HG02981 (cell line): ENCODE measurements around the gene DUSP12.
A peak's percentile ranks its signal among the peaks of the same experiment; 100 is the strongest.

Source experiments
- ATAC-seq: cut with Tn5 transposase; IDR thresholded peaks from one replicate; pipeline ENCODE4 v1.9.1; 2021; ENCODE audit warnings: mild to moderate bottlenecking, moderate library complexity; ENCODE audit not compliant: unreplicated experiment

Gene DUSP12

DNA sequence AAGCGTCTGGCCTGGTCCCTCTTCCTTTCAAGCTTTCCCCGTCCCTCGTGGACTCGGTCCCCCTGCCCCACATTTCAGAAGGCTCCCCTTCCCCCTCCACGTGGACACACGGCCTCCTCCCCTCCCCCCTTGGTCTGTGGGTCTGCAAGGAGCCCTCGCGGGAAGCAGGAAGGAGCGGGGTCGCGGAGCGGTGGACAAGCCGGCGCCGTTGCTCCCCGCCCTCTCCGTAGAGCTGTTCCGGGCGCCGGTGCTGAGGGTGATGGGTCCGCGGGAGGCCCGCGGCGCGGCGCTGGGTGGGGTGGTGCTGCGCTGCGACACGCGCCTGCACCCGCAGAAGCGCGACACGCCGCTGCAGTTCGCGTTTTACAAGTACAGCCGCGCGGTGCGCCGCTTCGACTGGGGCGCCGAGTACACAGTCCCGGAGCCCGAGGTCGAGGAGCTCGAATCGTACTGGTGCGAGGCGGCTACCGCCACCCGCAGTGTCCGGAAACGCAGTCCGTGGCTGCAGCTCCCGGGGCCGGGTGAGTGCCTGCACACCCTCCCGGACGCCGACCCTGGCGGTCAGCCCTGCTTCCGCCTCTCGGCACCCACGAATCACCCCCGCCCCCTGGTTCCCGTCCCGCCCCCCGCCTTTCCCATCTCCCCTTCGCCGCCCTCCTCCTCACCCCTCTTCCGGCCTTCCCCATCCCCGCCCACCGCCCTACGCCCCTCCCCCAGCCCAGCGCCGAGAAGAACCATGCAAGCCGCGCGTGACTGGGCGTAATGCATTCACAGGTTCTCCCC is 22.9 kb upstream of the DUSP12 start:
- ATAC-seq = peak; percentile 44

GRCh38 chr1:161727256-161727924 is 22.2 kb upstream of the DUSP12 start:
- ATAC-seq = no peak

DNA sequence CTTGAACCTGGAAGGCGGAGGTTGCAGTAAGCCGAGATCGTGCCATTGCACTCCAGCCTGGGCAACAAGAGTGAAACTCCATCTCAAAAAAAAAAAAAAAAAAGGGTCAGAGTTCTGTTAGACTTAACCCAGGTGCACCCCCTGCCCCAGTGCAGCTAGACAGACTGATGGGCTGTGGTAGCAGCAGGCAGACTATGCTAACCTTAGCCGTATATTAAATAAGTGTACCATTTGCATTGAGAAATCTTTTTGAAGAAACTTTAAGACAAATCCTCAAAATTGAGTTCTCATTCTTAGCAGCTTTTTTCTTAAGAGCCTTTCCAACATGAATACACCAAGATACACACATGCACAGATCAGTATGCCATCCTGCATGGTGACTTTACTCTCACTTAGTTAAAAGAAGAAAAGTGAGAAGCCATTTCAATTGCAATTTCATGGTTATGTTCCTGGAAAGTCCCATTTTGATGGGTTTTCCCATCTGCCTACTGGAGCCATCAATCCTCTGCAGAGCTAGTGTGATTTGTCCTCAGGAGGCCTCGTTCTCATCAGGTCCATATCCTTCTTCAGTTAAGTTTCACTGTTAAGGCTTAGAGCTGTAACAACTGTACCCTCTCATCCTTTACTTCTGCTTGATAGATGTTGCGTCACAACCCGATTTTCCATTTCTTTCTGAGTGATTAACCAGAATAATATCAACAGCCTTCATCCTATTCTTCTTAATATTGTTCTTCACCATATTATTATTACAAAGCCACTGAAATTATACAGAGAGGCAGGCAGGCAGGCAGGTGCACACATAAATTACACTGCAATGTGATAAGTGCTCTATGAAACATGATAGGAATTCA is 21.0 kb upstream of the DUSP12 start:
- ATAC-seq = no peak

GRCh38 chr1:161730050-161730564 is 19.5 kb upstream of the DUSP12 start:
- no peak for ATAC-seq

DNA sequence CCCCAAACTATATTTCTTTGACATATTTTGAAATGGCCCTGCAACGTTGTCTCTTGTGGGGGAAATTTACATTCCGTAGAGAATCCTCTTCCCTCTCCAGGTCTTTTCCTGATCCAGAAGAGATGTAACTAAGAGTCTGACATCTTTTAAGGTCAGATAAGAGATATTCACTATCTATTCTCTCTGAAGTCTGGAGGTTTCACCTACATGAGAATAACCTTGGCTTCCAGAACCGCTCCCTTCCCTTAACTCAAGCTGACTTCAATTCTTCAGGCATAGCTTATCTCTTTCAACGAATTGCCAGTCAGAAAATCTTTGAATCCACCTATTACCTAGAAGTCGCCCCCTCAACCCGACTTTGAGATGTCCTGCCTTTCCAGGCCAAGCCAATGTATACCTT is 18.3 kb upstream of the DUSP12 start:
- no peak for ATAC-seq

DNA sequence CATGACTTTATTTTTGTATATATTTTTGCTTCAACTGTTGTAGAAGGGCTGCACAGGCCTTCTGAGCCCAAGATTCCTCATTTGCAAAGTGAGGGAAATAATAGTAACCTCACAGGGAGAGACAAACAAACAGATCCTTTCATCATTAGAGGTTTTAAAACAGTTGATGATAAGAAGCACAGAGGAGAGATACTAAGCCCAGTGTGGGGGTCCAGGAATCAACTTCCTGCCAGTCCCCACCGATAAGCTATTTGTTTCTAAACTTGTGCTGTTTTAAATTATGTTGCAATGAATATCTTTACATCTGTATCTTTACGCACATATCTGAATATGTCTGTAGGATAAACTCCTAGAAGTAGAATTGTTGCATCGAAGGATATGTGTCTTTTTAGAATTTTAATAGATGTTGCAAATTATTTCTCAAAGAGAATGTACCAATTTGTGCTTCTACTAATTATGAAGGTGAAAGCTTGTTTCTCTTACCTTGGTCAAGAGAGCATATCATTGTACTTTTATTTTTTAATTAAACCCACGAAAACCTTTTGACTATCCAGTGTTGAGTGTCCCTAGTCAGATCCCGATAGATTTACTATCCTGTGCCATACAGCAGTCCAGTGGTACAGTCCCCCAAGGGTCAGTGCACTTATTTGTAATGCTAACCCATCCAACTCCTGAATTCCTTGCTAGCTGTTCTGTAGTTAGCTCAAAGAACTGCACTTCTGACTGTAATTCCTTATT is 17.4 kb upstream of the DUSP12 start:
- no peak for ATAC-seq

DNA sequence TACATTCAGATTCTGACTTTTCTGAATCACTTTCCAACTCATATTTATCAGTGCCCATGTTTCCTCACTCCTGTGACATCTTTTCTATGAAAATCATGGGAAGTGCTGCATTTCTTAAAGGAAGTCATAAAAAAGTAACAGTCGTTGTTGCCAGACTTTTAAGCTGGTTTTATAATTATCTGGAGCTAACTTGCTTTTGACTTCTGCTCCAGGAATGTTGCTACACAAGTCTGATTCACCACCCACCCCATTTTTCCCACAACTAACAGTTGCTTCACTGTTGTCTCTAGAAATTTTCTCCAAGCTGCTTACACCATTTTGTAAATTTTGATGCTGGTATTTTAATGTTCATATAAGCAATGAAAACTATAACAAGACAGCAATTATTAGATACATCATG is 16.1 kb upstream of the DUSP12 start:
- ATAC-seq = no peak

DNA sequence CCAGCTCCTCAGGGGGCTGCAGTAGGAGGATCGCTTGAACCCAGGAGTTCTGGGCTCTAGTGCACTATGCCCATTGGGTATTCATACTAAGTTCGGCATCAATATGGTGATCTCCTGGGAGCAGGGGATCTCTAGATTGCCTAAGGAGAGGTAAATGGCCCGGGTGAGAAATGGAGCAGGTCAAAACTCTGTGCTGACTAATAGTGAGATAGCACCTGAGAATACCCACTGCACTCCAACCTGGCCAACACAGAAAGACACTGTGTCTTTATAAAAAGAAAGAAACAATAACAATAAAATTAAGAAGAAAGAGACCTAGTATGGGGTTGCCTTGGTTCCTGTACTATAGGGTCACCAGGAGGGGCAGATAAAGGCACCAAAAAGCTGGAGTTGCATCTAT is 13.7 kb upstream of the DUSP12 start:
- ATAC-seq = no peak

DNA sequence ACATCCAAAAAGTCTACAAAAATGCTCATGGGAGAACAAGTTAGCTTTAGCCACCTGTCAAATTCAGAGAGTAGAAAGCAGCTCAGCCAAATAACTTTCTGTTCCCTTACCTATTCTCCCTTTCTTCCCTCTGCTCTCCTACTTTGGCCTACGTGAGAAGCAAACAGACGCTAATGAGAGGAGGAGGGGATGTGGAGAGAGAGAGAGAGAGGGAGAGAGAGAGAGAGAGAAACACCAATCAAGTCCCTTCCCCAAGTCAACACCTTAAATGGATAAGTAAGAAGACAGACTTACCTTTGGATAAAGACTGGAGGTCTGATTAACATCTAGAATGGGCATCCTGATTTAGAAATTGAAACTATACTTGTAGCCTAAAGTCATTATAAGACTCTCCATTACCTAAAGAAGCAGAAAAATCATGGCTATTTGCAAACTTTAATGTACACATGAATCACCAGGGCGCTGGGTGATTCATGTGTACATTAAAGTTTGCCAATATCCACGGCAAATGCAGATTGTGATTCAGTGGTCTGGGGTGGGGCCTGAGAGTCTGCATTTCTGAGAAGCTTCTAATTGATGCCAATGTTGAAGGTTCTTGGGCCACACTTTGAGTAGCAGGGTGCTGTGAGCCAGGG is 13.1 kb upstream of the DUSP12 start:
- no peak for ATAC-seq

GRCh38 chr1:161737625-161738024 is 12.0 kb upstream of the DUSP12 start:
- no peak for ATAC-seq

- peak; percentile 61 for ATAC-seq
Observed at GRCh38 chr1:161738627-161739287, 10.8 kb upstream of the DUSP12 start.

DNA sequence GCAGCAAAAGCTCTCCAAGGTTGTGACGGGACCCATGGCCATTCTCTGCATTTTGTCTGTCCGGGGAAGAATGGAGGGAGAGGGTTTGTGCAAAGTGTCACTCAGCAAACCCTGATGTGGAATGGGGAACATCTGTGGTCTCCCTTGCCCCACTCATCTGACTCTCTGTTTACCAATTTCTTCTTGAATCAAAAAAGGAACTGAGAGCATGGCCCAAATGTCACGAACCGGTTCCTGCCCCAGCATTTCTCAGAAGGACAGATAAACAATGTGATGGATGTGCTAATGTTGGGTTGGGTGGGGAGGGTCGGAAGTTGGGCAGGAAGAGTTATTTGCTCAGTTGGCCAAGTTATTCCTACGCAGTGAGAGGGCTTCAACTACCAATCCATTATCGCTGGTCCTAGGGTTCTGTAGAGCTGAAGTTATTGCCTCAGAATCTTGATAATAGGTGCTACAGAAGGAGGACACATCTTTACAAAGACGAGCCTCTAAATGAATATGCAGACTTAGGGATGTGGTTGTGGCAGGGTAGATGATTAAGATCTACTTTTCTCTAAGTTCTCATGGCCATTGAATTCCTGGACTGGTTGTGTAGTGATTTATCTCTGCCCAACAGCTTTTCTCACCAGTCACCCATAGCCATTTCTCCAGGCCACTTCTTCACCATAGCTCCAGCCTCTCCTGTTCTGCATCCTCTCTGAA is 9.6 kb upstream of the DUSP12 start:
- ATAC-seq = no peak

GRCh38 chr1:161740921-161741320 is 8.7 kb upstream of the DUSP12 start:
- no peak for ATAC-seq

DNA sequence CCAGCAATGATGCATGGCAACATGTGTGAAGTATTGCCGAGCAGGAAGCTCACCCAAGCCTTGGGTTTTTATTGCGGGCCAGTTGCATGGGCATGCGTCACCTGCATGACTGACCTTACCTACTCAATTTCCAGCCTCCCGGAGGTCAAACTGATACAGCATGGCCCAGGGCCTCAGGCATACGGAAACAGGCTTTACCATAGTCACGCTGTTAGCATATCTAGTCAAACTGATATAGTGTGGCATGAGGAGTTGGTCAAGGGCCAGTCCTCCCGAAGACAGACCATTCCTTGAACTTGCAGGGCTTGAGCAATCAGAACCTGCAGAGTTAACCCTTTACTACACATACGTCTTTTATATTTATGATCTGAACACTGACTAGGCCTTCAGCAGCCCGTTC is 6.4 kb upstream of the DUSP12 start:
- ATAC-seq = no peak

GRCh38 chr1:161747801-161748200 is 1.8 kb upstream of the DUSP12 start:
- no peak for ATAC-seq

DNA sequence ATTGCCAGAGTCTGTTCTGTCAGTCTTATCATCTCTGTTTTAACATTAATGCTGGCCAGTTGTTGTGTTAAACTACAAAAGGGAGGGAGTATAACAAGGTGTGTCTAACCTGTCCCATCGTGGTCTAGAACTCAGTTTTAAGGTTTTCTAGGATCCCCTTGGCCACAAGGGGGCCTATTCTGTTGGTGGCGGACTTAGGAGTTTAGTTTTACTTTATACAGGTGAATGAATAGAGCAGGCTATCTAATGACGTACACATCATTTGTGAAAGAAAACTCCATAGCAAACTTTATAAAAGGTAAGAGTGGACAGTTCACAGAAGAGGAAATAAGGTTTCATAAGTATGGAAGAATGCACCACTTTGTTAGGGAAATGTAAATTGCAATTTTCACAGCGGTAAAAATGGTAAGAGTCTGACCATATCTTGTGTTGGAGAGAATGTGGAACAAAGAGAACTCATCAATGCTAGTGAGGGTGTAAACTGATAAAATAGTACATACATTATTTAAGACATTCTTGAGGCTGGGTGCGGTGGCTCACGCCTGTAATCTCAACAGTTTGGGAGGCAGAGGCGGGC is 14.0 kb downstream of the DUSP12 start:
- ATAC-seq = no peak

DNA sequence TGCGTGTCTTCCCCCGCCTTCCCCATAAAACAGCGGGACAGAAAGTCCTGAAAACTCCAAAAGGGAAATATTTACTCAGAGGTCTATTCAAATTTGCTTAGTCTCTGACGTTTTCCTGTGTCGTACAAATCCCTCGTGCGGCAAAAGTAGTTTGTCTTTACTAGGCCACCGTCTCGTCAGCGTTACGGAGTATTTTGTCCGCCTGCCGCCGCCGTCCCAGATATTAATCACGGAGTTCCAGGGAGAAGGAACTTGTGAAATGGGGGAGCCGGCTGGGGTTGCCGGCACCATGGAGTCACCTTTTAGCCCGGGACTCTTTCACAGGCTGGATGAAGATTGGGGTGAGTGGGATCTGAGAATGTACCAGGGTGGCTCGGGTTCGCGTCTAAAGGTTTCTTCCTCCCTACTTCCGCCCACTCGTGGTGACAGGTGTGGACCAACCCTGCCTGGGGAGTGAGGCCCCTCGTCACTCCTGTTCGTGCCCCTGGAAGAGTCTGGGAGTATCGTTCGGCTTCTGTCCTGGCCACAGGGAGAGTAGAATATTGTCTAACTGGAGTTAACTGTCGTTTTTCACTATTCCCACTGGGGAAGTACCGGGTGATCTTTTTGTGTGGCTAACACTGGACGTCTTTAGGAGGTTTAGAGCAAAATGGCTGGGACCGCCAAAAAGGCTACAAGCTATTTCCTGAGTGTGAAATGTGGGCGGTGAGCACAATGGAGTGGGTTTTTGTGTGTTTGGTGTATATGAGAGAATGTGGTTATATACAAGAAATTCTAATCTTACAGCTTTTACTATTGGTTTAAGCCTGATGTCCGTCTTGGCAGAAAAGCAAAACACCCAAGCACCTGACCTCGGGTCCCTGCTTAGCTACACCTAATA is 16.8 kb downstream of the DUSP12 start, which contains the start of gene ATF6:
ATF6 (plus strand) TSS at position 219 of the 880 bp plus-strand sequence; CDS start at position 260, 41 bp downstream.
- ATAC-seq = peak; percentile 61

DNA sequence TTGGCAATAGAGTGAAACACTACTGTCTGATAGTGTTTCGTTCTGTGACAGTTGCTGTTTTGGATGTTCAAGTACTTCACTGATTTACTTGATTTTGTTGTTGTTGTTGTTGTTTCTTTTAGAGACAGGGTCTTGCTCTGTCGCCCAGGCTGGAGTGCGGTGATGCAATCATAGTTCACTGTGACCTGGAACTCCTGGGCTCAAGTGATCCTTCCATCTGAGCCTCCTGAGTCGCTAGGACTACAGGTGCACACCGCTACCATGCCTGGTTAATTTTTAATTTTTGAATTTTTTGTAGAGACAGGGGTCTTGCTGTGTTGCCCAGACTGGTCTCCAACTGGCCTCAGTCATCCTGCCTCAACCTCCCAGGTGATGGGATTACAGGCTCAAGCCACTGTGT is 18.9 kb downstream of the DUSP12 start:
- no peak for ATAC-seq
